DMS153 treated with DMSO at 0.1 percent for 48 hours (cell line): ENCODE data around the gene TEX19.

ENCODE experiments used
- DNase-seq: peaks from one replicate; lab custom pipeline; 2025; ENCODE audit not compliant: unreplicated experiment; lab: John Stamatoyannopoulos, UW

TEX19 gene

GRCh38 chr17:82388223-82388921 is 29.3 kb downstream of the TEX19 start:
- no peak for DNase-seq

- DNase-seq = no peak
Measured at GRCh38 chr17:82388922-82389283, 29.9 kb downstream of the TEX19 start.

GRCh38 chr17:82389379-82389778 is 30.3 kb downstream of the TEX19 start:
- no peak for DNase-seq

GRCh38 chr17:82390015-82390859 is 31.2 kb downstream of the TEX19 start:
- DNase-seq = no peak

- DNase-seq = no peak
Measured at GRCh38 chr17:82390860-82391435, 31.9 kb downstream of the TEX19 start.

- no peak for DNase-seq
Measured at GRCh38 chr17:82391496-82392066, 32.5 kb downstream of the TEX19 start.

- no peak for DNase-seq
Measured at GRCh38 chr17:82392209-82392920, 33.3 kb downstream of the TEX19 start.

GRCh38 chr17:82392941-82393340 is 33.9 kb downstream of the TEX19 start:
- no peak for DNase-seq

GRCh38 chr17:82394278-82394677 is 35.2 kb downstream of the TEX19 start:
- no peak for DNase-seq

GRCh38 chr17:82396601-82397435 is 37.8 kb downstream of the TEX19 start:
- no peak for DNase-seq

GRCh38 chr17:82397449-82398335 is 38.6 kb downstream of the TEX19 start:
- no peak for DNase-seq

GRCh38 chr17:82399041-82399441 is 40.0 kb downstream of the TEX19 start:
- no peak for DNase-seq

- DNase-seq = no peak
Measured at GRCh38 chr17:82399601-82400101, 40.6 kb downstream of the TEX19 start.

GRCh38 chr17:82400206-82400605 is 41.2 kb downstream of the TEX19 start:
- DNase-seq = no peak

GRCh38 chr17:82400830-82401229 is 41.8 kb downstream of the TEX19 start:
- no peak for DNase-seq

- DNase-seq = no peak
Measured at GRCh38 chr17:82402865-82403264, 43.8 kb downstream of the TEX19 start.

- DNase-seq = no peak
Measured at GRCh38 chr17:82403662-82404660, 44.9 kb downstream of the TEX19 start.

GRCh38 chr17:82405051-82405450 is 46.0 kb downstream of the TEX19 start:
- no peak for DNase-seq
